ENCODE results near the gene TLDC2.

Gene TLDC2

GRCh38 chr20:36941401-36941835 is 65.5 kb downstream of the TLDC2 start:
- TF ChIP-seq, protein P1, sequence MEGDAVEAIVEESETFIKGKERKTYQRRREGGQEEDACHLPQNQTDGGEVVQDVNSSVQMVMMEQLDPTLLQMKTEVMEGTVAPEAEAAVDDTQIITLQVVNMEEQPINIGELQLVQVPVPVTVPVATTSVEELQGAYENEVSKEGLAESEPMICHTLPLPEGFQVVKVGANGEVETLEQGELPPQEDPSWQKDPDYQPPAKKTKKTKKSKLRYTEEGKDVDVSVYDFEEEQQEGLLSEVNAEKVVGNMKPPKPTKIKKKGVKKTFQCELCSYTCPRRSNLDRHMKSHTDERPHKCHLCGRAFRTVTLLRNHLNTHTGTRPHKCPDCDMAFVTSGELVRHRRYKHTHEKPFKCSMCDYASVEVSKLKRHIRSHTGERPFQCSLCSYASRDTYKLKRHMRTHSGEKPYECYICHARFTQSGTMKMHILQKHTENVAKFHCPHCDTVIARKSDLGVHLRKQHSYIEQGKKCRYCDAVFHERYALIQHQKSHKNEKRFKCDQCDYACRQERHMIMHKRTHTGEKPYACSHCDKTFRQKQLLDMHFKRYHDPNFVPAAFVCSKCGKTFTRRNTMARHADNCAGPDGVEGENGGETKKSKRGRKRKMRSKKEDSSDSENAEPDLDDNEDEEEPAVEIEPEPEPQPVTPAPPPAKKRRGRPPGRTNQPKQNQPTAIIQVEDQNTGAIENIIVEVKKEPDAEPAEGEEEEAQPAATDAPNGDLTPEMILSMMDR (IDR thresholded peaks at IDR 0.05; ENCODE audit: low read depth, low read length): no peak
- DNase-seq (ENCODE audit: low read depth, low spot score): no peak
- no peak overlapping the region for H3K4me3 ChIP-seq (ENCODE audit: low read depth, low read length)
- in situ Hi-C loops (cut with HindIII; ENCODE audit: low sequenced_read_pairs): no loop called here
